T-cell (primary cell): ENCODE measurements around the gene TPPP3. TPM values are rescaled to one million over a fixed set of nuclear protein-coding genes. Genes with fewer than 3 reads are reported as not detected.
A peak's percentile ranks its signal among the peaks of the same experiment; 100 is the strongest.
"Not testable (repeated sequence)": the region's sequence is repeated elsewhere in the genome, so short reads cannot be mapped to it uniquely, and the experiment has no call there.

Source experiments
- ATAC-seq, 4 experiments: fragments of 200-7000 bp in 3 of 4; fragments of 150-1000 bp in 1 of 4; cut with Tn5 transposase; replicated peaks in 1 of 4; 1 replicate in 3 of 4; 2 replicates in 1 of 4; pipeline ENCODE4 v1.10.0; 2021; ENCODE audit warnings: moderate library complexity in 3 of 4, mild to moderate bottlenecking in 2 of 4, moderate number of reproducible peaks in 1 of 4
- CTCF ChIA-PET, 2 donors: fragments of 300-600 bp; sonication (Branson Sonifier 250); formaldehyde crosslinking; loops; one replicate each; lab custom pipeline; 2022; ENCODE audit warnings: antibody characterized with exemption in 2 of 2; lab: Charles Lee
- POLR2A ChIA-PET, 2 donors: fragments of 300-600 bp; sonication (Branson Sonifier 250); formaldehyde crosslinking; loops; one replicate each; lab custom pipeline; 2022; ENCODE audit warnings: antibody characterized with exemption in 2 of 2; lab: Charles Lee
- DNase-seq, 35 experiments: peaks; one replicate each; pipeline versions ENCODE4 v3.0.0 to v3.0.0-alpha.2; 2013 to 2023
- H3K27ac ChIP-seq: one replicate; pipeline ENCODE4 v1.5.1; 2013; ENCODE audit warnings: low read length
- H3K27me3 ChIP-seq, 2 experiments: replicated peaks in 1 of 2; 1 replicate in 1 of 2; 2 replicates in 1 of 2; pipeline versions ENCODE4 v1.6.1 to v1.7.0; 2013; ENCODE audit warnings: low read length in 1 of 2, mixed read lengths in 1 of 2; ENCODE audit not compliant: control insufficient read depth in 2 of 2, insufficient read depth in 2 of 2; ENCODE audit errors: extremely low read depth in 1 of 2
- H3K36me3 ChIP-seq, 2 donors: 1 replicate in 1 of 2; 2 replicates in 1 of 2; pipeline versions ENCODE4 v1.6.1 to v1.7.0; 2013; ENCODE audit warnings: low read length in 1 of 2; ENCODE audit not compliant: control insufficient read depth in 2 of 2, insufficient read depth in 1 of 2; ENCODE audit errors: extremely low read depth in 1 of 2
- H3K4me1 ChIP-seq, 2 experiments: 1 replicate in 1 of 2; 2 replicates in 1 of 2; pipeline versions ENCODE4 v1.6.1 to v1.7.0; 2013; ENCODE audit warnings: low read length in 2 of 2, mixed read lengths in 1 of 2; ENCODE audit not compliant: insufficient read depth in 2 of 2, control insufficient read depth in 1 of 2; ENCODE audit errors: extremely low read depth in 1 of 2
- H3K4me3 ChIP-seq, 2 donors: 1 replicate in 1 of 2; 2 replicates in 1 of 2; pipeline versions ENCODE4 v1.5.1 to v1.7.0; 2013; ENCODE audit warnings: mild to moderate bottlenecking in 2 of 2, low read length in 1 of 2, moderate library complexity in 1 of 2; ENCODE audit not compliant: control insufficient read depth in 1 of 2; ENCODE audit errors: extremely low read depth in 1 of 2
- H3K9me3 ChIP-seq: 2 replicates; pipeline ENCODE4 v1.7.0; 2013
- H3K27ac Mint-ChIP-seq, 2 donors: one replicate each; pipeline ENCODE4 v1.8.0; 2020 to 2021; ENCODE audit warnings: mild to moderate bottlenecking in 2 of 2, mixed read lengths in 2 of 2
- H3K27me3 Mint-ChIP-seq, 2 donors: one replicate each; pipeline ENCODE4 v1.8.0; 2021 to 2022; ENCODE audit warnings: mixed read lengths in 2 of 2
- H3K36me3 Mint-ChIP-seq: one replicate; pipeline ENCODE4 v1.8.0; 2021; ENCODE audit warnings: mixed read lengths
- H3K4me1 Mint-ChIP-seq, 3 donors: one replicate each; pipeline ENCODE4 v1.8.0; 2020 to 2022; ENCODE audit warnings: mixed read lengths in 3 of 3, mild to moderate bottlenecking in 1 of 3
- H3K4me3 Mint-ChIP-seq, 3 donors: one replicate each; pipeline ENCODE4 v1.8.0; 2020 to 2022; ENCODE audit warnings: mild to moderate bottlenecking in 3 of 3, mixed read lengths in 3 of 3, moderate library complexity in 3 of 3
- H3K9me3 Mint-ChIP-seq, 3 donors: one replicate each; pipeline ENCODE4 v1.8.0; 2020 to 2022; ENCODE audit warnings: mixed read lengths in 3 of 3
- WGBS: methylation state at CpG from one replicate; pipeline ENCODE4 v1.1.5; 2013; ENCODE audit warnings: missing lambda C conversion rate; ENCODE audit not compliant: insufficient coverage; 5-methylcytosine and 5-hydroxymethylcytosine counted together
- total RNA-seq, 35 experiments: library from RNA in 6 of 35; stranded (reverse) in 6 of 35; fragments of 120-200 nt in 1 of 35; gene quantifications; one replicate each; pipeline versions ENCODE4 v1.2.1 to v1.2.4 and lab custom pipeline; 2013 to 2026

The TPPP3 gene
- total RNA-seq, 5 donors from 2014 or later (not counting 1 experiment from before 2014, with no cell fraction given), result 0.18 to 0.23 TPM; not detected in 3

GRCh38 chr16:67415421-67415820 is 22.1 kb upstream of the TPPP3 start:
- CTCF ChIA-PET, H3K27ac ChIP-seq, POLR2A ChIA-PET, H3K9me3 ChIP-seq, H3K36me3 ChIP-seq, H3K4me3 ChIP-seq, DNase-seq, H3K9me3 Mint-ChIP-seq, ATAC-seq, H3K27ac Mint-ChIP-seq, H3K36me3 Mint-ChIP-seq: not testable (repeated sequence)
- peaks cover 3 to 11% of the 10 kb centered on the region in 2 experiments for H3K4me1 ChIP-seq
- Mint-ChIP-seq H3K4me3 (peak overlapping the region; percentile 43 to 57 (median 52)), H3K4me1 (peaks cover 6 to 12% (median 11%) of the 10 kb centered on the region in 3 donors), H3K27me3 (peaks cover 31 to 34% of the 10 kb centered on the region in 2 donors)
- WGBS, result 94% methylated on average over 19 of the region's 19 CpGs
- peaks cover 0 to 36% of the 10 kb centered on the region in 2 experiments for H3K27me3 ChIP-seq

- peaks cover 25 to 33% of the 10 kb centered on the region in 2 donors for H3K27me3 Mint-ChIP-seq
- DNase-seq (no peak), ATAC-seq (no peak)
- no peaks in the 10 kb centered on the region for H3K36me3 Mint-ChIP-seq
- Histone ChIP-seq H3K4me1 (peaks cover 3 to 11% of the 10 kb centered on the region in 2 experiments), H3K36me3 (no peaks in the 10 kb centered on the region), H3K4me3 (no peak overlapping the region), H3K27me3 (peaks cover 0 to 42% of the 10 kb centered on the region in 2 experiments), H3K9me3 (no peaks in the 10 kb centered on the region), H3K27ac (no peak overlapping the region)
- 63% methylated on average over 6 of the region's 6 CpGs for WGBS
- H3K4me3 Mint-ChIP-seq, result no peak overlapping the region
- ChIA-PET CTCF (interaction anchor here in 1 of 2 donors (0.6 to 0.7 kb wide), 2 partner anchors 14 to 154 kb away, joined by 3 to 4 read pairs; no protein-coding TSS in a partner anchor), POLR2A (interaction anchor here in 1 of 2 donors (0.6 kb wide), 1 partner anchor 444 kb away, joined by 3 read pairs; no protein-coding TSS in a partner anchor)
- peaks cover 6 to 12% (median 11%) of the 10 kb centered on the region in 3 donors for H3K4me1 Mint-ChIP-seq
- no peak overlapping the region for H3K27ac Mint-ChIP-seq
- H3K9me3 Mint-ChIP-seq, result no peaks in the 10 kb centered on the region
Observed at GRCh38 chr16:67413978-67414911, 20.9 kb upstream of the TPPP3 start.

GRCh38 chr16:67412294-67412693 is 19.0 kb upstream of the TPPP3 start:
- Histone ChIP-seq H3K4me1 (peaks cover 3 to 11% of the 10 kb centered on the region in 2 experiments), H3K36me3 (no peaks in the 10 kb centered on the region), H3K9me3 (no peaks in the 10 kb centered on the region), H3K27me3 (peaks cover 0 to 38% of the 10 kb centered on the region in 2 experiments), H3K27ac (no peak overlapping the region), H3K4me3 (no peak overlapping the region)
- no CpG with 5 or more reads among the region's 2 CpGs for WGBS
- Mint-ChIP-seq H3K27ac (no peak overlapping the region), H3K4me3 (no peak overlapping the region), H3K4me1 (peaks cover 6 to 10% (median 8%) of the 10 kb centered on the region in 3 donors), H3K9me3 (no peaks in the 10 kb centered on the region), H3K36me3 (no peaks in the 10 kb centered on the region), H3K27me3 (peaks cover 17 to 25% of the 10 kb centered on the region in 2 donors)
- ChIA-PET POLR2A (interaction anchor here in 1 of 2 donors (0.6 to 0.7 kb wide), 2 partner anchors 262 to 861 kb away, joined by 4 to 5 read pairs; partner anchors contain the start of gene B3GNT9), CTCF (no interaction called here)
- ATAC-seq (no peak), DNase-seq (no peak)

- peaks cover 3 to 8% of the 10 kb centered on the region in 2 experiments for H3K4me1 ChIP-seq
Observed at GRCh38 chr16:67411339-67411738, 18.0 kb upstream of the TPPP3 start.

GRCh38 chr16:67409631-67410030 is 16.3 kb upstream of the TPPP3 start:
- no peaks in the 10 kb centered on the region for H3K36me3 ChIP-seq
- Mint-ChIP-seq H3K4me3 (no peak overlapping the region), H3K4me1 (no peaks in the 10 kb centered on the region), H3K27ac (no peak overlapping the region), H3K9me3 (no peaks in the 10 kb centered on the region), H3K36me3 (no peaks in the 10 kb centered on the region), H3K27me3 (peaks cover 5 to 10% of the 10 kb centered on the region in 2 donors)
- H3K27ac ChIP-seq, result no peak overlapping the region
- no peak for DNase-seq
- ChIA-PET CTCF (no interaction called here), POLR2A (no interaction called here)
- no peak for ATAC-seq
- 91% methylated on average over 7 of the region's 9 CpGs for WGBS
- H3K27me3 ChIP-seq, result peaks cover 0 to 27% of the 10 kb centered on the region in 2 experiments
- no peak overlapping the region for H3K4me3 ChIP-seq
- H3K9me3 ChIP-seq, result no peaks in the 10 kb centered on the region
- H3K4me1 ChIP-seq, result no peaks in the 10 kb centered on the region

More at GRCh38 chr16:67411339-67411738, 18.0 kb upstream of the TPPP3 start:
- peaks cover 9 to 15% of the 10 kb centered on the region in 2 donors for H3K27me3 Mint-ChIP-seq
- CTCF ChIA-PET, result no interaction called here
- Histone ChIP-seq H3K9me3 (no peaks in the 10 kb centered on the region), H3K27me3 (peaks cover 0 to 35% of the 10 kb centered on the region in 2 experiments), H3K27ac (no peak overlapping the region), H3K4me3 (no peak overlapping the region), H3K36me3 (no peaks in the 10 kb centered on the region)
- no peak for ATAC-seq
- no peak for DNase-seq
- no peaks in the 10 kb centered on the region for H3K36me3 Mint-ChIP-seq
- H3K4me1 Mint-ChIP-seq, result peaks cover under 1 to 4% (median 3%) of the 10 kb centered on the region in 3 donors
- WGBS, result 80% methylated on average over 1 of the region's 3 CpGs
- H3K27ac Mint-ChIP-seq, result no peak overlapping the region
- H3K4me3 Mint-ChIP-seq, result no peak overlapping the region
- no peaks in the 10 kb centered on the region for H3K9me3 Mint-ChIP-seq
- POLR2A ChIA-PET, result interaction anchor here in 1 of 2 donors (0.6 kb wide), 1 partner anchor 79 kb away, joined by 3 read pairs; no protein-coding TSS in a partner anchor

DNA sequence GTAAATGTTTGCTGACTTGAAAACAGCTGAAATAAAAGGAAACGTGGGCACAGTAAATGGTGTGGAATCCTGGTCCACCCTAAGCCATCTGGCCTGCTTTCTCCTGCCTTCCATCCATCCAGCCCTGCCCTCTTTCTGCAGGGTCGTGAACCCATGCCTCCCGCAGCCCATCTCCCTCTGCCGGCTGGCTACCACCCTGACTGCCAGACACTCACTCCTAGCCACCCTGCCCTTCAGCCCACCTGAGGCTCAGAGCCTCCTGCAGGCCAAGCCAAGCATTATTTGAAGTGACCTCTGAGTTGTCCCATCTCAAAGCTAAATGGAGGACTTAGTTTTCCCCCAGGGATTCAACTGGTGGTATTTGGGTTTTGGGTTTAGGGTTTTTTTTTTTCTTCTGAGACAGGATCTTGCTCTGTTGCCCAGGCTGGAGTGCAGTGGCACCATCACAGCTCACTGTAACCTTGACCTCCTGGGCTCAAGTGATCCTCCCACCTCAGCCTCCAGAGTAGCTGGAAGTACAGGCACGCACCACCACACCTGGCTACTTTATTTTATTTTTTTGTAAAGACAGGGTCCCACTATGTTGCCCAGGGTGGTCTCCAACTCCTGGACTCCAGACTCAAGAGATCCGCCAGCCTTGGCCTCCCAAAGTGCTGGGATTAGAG is 14.6 kb upstream of the TPPP3 start:
- no peak for DNase-seq
- no peak overlapping the region for H3K27ac Mint-ChIP-seq
- CTCF ChIA-PET, result no interaction called here
- H3K36me3 Mint-ChIP-seq, result no peaks in the 10 kb centered on the region
- H3K9me3 ChIP-seq, result no peaks in the 10 kb centered on the region
- 96% methylated on average over 3 of the region's 6 CpGs for WGBS
- H3K9me3 Mint-ChIP-seq, result no peaks in the 10 kb centered on the region
- H3K4me3 ChIP-seq, result no peak overlapping the region
- no peaks in the 10 kb centered on the region for H3K36me3 ChIP-seq
- H3K27me3 ChIP-seq, result peaks cover 0 to 33% of the 10 kb centered on the region in 2 experiments
- H3K27me3 Mint-ChIP-seq, result peaks cover 10% of the 10 kb centered on the region in 2 donors
- no peaks in the 10 kb centered on the region for H3K4me1 ChIP-seq
- H3K4me1 Mint-ChIP-seq, result no peaks in the 10 kb centered on the region
- H3K4me3 Mint-ChIP-seq, result no peak overlapping the region
- POLR2A ChIA-PET, result interaction anchor here in 1 of 2 donors (0.6 kb wide), 1 partner anchor 33 kb away, joined by 3 read pairs; no protein-coding TSS in a partner anchor
- H3K27ac ChIP-seq, result no peak overlapping the region
- ATAC-seq, result no peak
